GM12873 (cell line): ENCODE results near the gene HDAC8.

Experiments
- TF ChIP-seq, protein P1 (sequence below): IDR thresholded peaks from 2 replicates; pipeline ENCODE4 v1.5.1; 2012; ENCODE audit warnings: low read depth, mild to moderate bottlenecking, moderate library complexity, low read length, control low read depth; ENCODE audit not compliant: insufficient read depth; ENCODE audit errors: missing control alignments

HDAC8 gene

DNA sequence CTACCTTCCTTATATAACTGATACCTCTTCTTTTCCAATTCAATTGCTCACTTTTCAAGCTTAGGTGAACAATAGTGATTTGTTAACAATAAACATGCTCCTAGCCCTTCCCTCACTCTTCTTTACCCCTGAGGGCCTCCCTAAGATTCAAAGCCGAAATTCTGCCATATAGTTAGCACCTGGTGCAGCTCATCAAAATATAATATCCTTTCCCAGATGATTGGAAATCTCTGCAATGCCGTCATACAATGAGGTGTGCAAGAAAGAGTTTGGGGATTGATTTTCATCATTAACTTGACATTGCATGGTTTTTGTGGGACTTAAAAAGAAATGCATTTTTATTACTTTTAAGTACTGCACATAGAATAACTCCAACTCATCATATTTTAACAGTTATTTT, 95.3 kb downstream of the HDAC8 start:
- TF ChIP-seq, protein P1, sequence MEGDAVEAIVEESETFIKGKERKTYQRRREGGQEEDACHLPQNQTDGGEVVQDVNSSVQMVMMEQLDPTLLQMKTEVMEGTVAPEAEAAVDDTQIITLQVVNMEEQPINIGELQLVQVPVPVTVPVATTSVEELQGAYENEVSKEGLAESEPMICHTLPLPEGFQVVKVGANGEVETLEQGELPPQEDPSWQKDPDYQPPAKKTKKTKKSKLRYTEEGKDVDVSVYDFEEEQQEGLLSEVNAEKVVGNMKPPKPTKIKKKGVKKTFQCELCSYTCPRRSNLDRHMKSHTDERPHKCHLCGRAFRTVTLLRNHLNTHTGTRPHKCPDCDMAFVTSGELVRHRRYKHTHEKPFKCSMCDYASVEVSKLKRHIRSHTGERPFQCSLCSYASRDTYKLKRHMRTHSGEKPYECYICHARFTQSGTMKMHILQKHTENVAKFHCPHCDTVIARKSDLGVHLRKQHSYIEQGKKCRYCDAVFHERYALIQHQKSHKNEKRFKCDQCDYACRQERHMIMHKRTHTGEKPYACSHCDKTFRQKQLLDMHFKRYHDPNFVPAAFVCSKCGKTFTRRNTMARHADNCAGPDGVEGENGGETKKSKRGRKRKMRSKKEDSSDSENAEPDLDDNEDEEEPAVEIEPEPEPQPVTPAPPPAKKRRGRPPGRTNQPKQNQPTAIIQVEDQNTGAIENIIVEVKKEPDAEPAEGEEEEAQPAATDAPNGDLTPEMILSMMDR = no peak

DNA sequence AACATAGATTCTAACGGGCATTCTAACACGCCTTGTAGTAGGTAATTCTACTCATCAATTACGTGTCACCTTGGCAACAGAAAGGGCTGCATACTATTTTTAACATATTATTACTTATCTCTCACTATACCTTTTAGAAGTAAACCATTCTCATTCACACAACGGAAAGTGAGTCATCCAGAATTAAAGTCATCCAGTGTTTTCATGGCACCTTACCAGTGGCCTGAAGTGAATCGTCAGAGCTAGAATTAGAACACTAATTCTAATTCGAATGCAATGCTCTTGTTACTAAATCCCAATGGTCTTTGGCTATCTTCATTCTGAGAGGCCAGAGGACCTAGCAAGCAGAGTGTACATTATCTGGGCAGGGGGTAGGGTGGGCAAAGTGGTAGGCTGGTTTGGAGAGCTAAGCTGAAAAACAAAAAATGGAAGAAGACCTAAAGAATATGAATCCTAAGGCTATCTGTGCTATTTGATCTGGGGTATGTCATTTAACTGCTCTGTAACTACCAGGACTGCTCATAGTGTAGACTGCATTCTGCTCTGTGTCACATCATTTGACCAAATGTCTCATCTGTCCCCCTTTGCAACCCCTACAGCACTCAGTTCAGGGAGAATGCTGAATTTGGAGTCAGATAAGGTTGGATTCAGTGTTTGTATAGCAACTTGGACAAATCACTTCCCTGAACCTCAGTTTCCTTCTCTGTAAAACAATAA, 96.5 kb downstream of the HDAC8 start:
- TF ChIP-seq, protein P1 = no peak

DNA sequence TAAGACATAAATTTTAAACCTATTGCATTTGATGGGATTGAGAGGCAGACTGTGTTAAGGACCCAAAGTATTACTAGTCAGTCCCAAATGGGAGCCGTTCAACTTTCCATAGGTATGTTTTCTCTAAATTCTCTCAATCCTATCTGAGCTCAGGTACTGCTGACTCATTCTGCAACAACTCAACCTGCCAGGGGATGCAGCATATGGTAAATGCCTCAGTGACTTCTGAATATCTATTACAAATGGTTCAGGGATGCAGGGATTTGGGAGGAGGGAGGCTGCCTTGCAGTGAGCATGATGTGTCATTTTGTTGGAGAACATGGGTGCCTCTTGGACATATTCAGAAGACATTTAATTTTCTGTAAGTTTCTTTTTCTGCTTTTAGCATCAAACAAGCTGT, 97.3 kb downstream of the HDAC8 start:
- TF ChIP-seq, protein P1 = no peak

DNA sequence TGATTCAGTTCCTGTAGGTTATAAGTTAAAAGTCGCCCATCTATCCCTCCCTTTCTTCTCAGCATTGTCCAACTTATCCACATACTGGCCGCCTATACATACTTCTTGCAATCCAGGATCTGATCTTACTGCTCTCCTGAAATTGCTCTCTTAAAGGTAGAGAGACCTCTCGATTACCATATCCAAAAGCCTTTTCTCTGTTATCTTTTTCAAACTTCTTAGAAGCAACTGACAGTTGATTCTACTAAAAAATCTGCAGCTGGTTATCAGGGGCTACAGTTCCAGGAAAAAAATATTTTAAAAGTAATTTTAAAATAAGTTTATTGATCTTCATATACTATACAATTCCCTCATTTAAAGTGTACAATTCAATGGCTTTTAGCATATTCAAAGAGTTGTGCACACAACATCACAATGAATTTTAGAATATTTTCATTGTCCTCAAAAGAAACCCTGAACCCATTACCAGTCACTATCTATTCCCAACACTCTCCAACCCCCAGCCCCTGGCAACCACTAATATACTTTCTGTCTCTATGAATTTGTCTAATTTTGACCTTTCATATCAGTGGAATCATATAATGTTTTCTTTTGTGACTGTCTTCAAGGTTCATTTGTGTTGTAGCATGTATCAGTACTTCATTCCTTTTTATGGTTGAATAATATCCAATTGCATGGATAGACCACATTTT, 102.0 kb downstream of the HDAC8 start:
- TF ChIP-seq, protein P1 = no peak

DNA sequence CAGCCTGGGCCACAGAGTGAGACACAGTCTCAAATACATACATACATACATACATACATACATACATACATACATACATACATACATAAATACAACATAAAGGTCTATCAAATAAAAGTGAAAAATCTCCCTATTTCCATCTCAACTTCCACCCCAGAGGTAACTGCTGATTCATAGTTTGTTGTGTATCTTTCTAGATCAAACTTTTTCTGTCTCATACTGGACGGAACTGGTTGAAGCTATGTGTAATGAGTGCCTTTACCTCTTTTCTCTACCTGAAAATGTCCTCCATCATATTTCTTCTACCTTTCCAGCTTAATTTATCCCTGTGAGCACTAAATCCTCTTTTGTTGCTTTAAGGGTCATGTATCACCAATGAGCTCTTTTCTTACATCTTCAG, 102.5 kb downstream of the HDAC8 start:
- TF ChIP-seq, protein P1 = no peak

DNA sequence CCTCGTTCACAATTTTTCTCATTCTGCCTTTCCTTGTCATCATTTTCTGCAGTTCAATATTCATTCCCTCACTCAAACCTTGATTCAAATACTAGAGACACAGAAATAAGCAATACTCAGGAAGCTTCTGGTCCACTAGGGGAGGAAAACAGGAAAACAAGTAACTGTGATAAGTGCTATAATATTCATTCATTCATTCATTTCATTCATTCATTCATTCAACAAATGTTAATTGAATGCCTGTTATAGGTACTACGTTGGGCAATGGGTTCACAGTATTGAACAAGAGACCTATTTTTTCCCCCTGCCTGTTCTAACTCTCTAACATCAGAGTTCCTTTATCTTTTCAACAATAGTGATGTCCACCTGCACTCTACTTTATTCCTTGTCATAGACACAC, 104.0 kb downstream of the HDAC8 start:
- TF ChIP-seq, protein P1 = no peak

DNA sequence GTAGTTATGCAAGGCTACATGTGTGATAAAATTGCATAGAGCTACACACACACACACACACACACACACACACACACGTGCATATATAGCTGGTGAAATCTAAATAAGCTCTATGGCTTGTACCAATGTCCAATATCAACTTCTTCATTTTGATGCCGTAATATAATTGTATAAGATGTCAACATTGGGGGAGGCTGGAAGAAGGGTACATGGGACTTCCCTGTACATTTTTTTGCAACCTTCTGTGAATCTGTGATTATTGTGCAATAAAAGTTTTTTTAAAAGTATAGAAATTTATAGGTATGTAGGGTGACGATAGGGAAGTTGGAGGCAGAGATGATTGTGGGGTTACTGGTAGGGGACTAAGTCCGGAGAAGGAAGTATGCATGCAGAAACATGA, 105.5 kb downstream of the HDAC8 start:
- TF ChIP-seq, protein P1 = no peak
